NCI-H187 treated with DMSO at 0.1 percent for 48 hours (cell line): Measurements from ENCODE around the gene CERS6.
"Not testable (repeated sequence)": the region's sequence is repeated elsewhere in the genome, so short reads cannot be mapped to it uniquely, and the experiment has no call there.

Source experiments
- DNase-seq: peaks from one replicate; lab custom pipeline; 2025; lab: John Stamatoyannopoulos, UW

Gene CERS6

GRCh38 chr2:168734199-168734760, 278.2 kb downstream of the CERS6 start:
- no peak for DNase-seq

GRCh38 chr2:168736649-168737445, 280.8 kb downstream of the CERS6 start:
- peak; percentile 3 for DNase-seq

DNA sequence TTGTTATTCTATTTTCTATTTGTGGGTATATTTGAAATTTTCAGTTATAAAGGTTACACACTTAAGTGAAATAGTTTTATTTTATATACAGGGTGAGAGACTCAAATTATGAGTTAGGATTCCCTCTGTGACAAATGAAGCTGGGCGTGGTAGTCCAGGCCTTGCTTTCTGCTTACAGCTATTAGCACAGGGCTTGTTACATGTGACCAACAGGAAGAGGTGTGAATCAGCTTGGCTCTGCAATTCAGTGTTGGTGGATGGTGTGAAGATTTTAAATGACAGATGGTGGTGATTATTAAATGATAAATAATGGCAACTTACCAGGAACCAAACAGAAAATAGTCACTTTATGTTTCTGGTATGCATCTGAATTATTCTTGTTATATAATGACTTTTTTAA, 282.0 kb downstream of the CERS6 start:
- no peak for DNase-seq

GRCh38 chr2:168740360-168740759, 284.3 kb downstream of the CERS6 start:
- no peak for DNase-seq

DNA sequence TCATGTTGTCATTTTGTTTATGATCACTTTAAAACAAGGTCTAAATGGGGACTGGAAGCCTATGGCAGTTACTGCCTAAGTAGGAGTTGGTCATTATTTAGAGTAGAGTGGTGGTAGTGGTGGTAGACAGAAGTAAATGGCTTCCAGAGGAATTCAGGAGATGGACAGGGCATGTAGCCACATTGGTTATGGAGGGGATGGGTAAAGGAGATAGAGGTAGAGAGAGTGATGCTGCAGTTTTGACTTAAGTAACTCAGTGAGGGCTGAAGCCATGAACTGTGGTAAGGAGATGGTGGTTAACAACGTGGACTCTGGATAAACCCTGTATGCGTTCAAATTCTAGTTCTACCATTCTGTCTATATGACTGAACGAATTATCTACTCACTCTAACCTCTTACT, 284.7 kb downstream of the CERS6 start:
- DNase-seq, result no peak

DNA sequence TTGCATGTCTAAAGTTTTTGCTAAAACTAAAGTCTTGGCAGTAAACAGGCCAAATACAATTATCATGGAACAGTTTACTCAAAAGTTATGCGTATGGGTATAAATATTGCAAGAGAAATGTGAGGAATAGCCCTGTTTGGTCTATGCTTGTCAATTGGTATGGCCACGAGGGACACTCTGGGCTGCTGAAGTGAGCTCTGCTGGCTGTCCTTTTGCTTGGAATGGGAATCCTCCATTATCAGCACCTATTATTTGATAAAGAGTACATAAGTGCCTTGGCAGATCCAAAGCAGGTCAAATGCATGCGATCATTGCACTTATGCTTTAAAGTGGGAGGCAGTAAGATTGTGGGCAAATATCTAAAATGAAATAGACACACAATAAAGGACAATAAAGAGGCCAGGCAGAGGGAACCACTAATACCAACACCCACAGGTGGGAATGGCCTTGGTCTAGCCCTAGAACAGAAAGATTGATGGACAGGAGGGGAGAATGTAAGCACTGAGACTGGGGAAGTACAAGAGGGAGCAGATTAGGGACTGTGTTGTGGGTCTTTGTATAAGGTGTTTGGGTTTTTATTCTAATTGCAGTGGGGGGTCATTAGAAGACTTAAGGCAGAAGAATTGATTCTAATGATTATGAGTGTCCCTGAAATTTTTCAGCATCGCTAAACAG, 286.3 kb downstream of the CERS6 start:
- DNase-seq, result no peak

- no peak for DNase-seq
These were observed 288.8 kb downstream of the CERS6 start for GRCh38 chr2:168744844-168745243.

- no peak for DNase-seq
These were observed 292.4 kb downstream of the CERS6 start for GRCh38 chr2:168748461-168748860.

- no peak for DNase-seq
These were observed 293.2 kb downstream of the CERS6 start for GRCh38 chr2:168749297-168749696.

DNA sequence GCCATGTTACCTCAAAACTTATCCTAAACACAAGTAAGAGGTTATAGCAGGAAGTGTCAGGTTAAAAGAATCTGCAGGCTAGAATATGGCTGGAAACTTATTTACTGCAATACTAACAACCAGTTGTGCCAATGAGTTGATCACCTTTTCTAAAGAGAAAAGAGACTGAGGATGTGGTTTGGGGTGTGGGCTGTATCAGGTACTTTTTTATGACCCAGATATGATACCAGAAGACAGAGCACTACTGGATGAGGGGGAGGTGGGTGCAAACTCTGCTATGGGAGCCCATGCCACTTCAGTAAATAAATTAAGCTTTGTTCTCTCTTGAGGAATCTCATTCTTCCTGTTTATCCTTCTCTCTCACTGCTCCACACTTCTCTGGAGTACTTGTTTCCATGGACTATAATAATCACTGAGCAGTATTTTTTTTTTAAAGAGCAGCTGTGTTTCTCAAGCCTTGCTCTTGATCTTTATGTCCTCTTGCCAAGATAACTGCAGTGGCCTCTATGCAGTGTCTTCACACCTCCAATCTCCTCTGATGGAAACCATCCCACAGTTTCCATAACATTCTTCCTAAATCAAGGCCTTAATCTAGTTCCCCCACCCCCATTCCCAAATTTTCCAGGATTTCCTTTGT, 295.1 kb downstream of the CERS6 start:
- DNase-seq, result no peak

DNA sequence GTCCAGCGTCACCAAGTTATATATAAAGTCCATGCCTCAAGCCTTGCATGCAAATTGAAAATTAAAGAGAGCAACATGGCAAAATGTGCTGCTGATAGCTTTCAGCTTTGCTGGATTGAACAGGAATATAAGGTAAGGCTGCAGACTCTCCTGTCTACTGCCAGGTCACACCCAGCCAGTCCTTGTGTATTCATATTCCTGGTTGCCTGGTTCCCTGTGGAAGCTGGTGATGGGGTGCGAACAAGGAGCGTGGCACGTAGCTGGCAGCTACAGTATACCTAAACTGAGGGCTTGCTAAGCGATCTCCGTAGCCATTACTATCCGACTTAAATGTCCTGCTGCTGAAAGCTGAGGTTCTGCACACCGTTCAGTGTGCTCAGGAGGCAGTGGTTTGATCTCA, 296.3 kb downstream of the CERS6 start:
- no peak for DNase-seq

- no peak for DNase-seq
These were observed 297.8 kb downstream of the CERS6 start for GRCh38 chr2:168753765-168754329.

DNA sequence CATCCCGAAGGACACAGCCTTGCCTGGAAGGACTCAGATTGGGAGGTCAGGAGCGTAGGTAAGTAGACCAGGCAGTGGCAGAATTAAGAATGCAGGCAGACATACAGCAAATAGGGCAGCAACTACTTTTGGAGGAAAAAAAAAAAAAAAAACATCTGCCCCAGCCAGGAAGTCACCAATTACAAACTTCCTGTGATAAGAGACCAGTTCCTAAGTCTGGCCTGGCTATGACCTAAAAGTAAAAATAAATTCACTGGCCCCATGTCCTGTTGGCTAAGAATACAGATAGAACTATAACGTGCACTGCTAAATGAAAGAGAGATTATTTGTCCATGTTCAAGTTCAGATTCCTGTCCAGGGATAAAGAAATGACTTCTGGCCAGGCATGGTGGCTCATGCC, 301.2 kb downstream of the CERS6 start:
- no peak for DNase-seq

DNA sequence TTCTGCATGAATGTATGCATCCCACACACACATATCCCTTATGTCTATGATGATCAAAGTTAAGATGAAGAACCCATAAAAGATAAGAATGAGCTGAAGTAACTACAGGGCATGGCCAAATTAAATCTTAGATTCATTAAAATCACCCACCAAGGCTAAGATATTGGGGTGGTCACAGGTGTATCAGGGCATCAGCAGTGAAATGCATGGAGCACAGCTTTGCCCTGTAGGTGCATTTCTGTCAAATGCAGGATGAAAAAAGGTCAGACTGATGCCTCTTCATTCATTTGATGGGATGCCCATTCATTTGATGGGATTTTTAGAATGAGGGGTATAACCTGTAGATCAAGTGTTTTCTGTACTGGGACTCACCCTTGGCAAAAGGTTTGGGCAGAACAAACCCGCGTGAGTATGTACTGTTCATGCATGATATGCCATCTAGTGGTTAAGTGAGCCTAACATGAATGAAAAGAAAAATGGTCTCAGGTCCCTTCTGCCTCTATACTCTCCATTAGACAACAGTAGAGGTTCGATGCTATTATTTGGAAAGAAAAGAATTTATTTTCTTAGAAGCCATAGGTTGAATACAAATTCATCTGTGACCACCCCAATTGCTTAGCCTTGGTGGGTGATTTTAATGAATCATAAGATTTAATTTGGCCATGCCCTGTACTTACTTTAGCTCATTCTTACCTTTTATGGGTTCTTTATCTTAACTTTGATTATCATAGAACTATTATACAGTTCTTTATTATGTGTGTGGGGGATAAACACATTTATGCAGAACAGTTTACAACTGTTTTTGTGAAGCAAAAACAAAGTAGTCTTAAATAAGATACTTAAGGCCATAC, 303.1 kb downstream of the CERS6 start:
- peak; percentile 6 for DNase-seq

- no peak for DNase-seq
These were observed 309.3 kb downstream of the CERS6 start for GRCh38 chr2:168765401-168765800.

DNA sequence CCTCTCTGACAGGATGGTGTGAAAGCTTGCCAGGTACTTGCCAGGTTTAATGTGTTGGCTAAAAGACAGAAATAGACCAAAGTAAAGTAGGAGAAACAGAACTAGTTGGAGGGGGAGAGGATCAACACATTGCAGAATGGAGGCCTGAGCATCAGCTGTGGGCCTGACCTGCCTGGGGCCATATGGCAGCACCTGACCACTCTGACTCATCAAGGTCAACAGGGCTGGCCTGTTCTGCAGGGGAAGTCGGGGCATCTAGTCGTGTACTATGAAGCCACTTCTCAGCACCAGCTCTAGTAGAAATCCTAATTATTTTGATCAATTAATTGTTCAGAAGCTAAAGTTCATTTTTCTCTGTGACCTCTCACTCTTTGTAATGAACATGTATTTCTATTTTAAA, 310.5 kb downstream of the CERS6 start:
- DNase-seq, result no peak

- no peak for DNase-seq
These were observed 311.2 kb downstream of the CERS6 start for GRCh38 chr2:168767258-168767657.

GRCh38 chr2:168768357-168768756, 312.3 kb downstream of the CERS6 start:
- DNase-seq, result not testable (repeated sequence)

- DNase-seq, result no peak
These were observed 314.7 kb downstream of the CERS6 start for GRCh38 chr2:168770796-168771195.

DNA sequence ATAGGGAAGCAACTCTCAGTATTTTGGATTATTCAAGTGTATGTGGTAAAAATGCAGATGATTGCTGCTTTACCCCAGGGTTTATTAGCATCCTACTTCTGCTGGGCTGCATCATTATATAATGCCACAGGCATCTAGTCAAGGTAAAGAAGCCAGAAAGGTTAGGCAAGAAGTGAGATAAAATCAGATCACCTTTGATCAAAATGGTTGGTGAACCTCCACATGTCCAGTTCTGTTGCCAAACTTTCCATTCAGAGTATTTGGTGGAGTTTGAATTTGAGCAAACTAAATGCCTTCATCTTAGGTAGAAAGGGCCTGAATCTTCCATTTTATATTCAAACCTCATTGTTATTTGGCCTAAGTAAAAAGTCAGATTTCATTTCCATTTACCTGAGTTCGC, 316.6 kb downstream of the CERS6 start:
- no peak for DNase-seq

GRCh38 chr2:168773128-168773527, 317.1 kb downstream of the CERS6 start:
- DNase-seq, result no peak
